Bronchial epithelial cell (primary cell): ENCODE data around the gene MAN1A2. TPM values are rescaled to one million over a fixed set of nuclear protein-coding genes. Genes with fewer than 3 reads are reported as not detected.

Source experiments
- DNase-seq: peaks from one replicate; pipeline ENCODE4 v3.0.0-alpha.2; 2010; ENCODE audit warnings: low read depth
- FAIRE-seq: peaks from 2 replicates; lab custom pipeline; 2011; peaks lifted over from hg19 to GRCh38; lab: Jason Lieb, UNC
- H3K27me3 ChIP-seq: 2 replicates; pipeline ENCODE4 v1.5.1; 2011; ENCODE audit warnings: low read length; ENCODE audit not compliant: control insufficient read depth, insufficient read depth
- H3K36me3 ChIP-seq: 2 replicates; pipeline ENCODE4 v1.5.1; 2011; ENCODE audit warnings: low read length; ENCODE audit not compliant: control insufficient read depth, insufficient read depth
- H3K4me3 ChIP-seq: 2 replicates; pipeline ENCODE4 v1.5.1; 2011; ENCODE audit warnings: mild to moderate bottlenecking, low read depth, low read length, control low read depth
- total RNA-seq: library from RNA; depleted of rRNA; stranded (reverse); fragments of >200 nt; gene quantifications from 2 replicates; pipeline ENCODE4 v1.2.1, GENCODE V29; 2014
- TF ChIP-seq, protein P1 (sequence below): IDR thresholded peaks from 2 replicates; pipeline ENCODE4 v1.5.1; 2011; ENCODE audit warnings: mild to moderate bottlenecking, moderate library complexity, low read length, control low read depth, inconsistent platforms; ENCODE audit not compliant: insufficient read depth, severe bottlenecking

The MAN1A2 gene
- 44.0 and 49.8 TPM in 2 replicates for total RNA-seq

DNA sequence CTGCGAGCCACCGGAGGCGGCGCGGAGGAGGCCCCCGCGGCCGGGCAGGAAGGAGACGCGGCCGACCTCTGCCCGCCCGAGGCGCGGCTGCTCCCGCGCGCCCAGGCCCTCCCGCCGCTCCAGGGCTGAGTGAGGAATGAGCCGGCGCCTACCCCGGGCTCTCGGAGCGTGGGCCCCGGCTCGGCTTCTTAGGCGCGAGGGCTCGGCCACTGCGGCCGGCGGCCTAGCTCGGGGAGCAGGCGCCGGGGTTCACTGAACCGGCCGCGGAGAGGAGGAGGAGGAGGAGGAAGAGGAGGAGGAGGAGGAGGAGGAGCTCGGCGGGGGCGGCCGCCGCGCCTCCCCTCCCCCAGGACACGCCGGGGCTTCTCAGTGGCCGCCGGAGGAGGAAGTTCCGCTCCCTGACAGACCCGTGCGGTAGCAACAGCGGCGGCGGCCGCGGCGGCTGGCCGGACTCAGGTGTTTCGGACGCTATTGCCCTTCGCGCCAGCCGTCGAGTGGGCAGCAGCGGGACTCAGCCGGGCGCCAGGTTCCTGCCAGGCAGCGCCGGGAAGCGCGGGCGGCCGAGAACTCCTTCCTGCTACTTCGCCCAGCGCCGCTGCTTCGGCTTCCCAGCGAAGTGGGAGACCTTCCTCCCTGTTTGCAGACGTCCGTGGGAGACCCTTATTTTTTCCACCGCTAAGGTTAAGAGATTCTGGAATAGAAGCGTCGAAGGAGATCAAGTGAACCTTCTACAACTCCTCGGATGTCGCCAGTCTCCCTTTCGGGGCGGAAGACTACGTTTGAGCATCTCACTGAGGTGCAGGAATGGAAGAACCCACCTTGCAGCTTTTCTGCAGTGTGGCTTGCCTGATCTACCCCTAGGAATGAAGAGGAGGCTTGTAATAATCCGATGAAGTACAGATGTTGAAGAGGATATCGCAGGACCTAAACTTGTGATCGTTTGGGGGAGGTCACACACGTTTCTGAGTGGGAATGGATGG is at the start of gene MAN1A2:
Gene MAN1A2, plus strand, starts transcription at position 404 of the 980 bp plus-strand sequence. CDS start 735 bp downstream, outside the sequence.
- Histone ChIP-seq H3K27me3 (no peaks in the 10 kb centered on the region), H3K4me3 (peak within 1 kb of the TSS; percentile 54), H3K36me3 (no peaks in the 10 kb centered on the region)
- DNase-seq = peak; percentile 51
- TF ChIP-seq, protein P1, sequence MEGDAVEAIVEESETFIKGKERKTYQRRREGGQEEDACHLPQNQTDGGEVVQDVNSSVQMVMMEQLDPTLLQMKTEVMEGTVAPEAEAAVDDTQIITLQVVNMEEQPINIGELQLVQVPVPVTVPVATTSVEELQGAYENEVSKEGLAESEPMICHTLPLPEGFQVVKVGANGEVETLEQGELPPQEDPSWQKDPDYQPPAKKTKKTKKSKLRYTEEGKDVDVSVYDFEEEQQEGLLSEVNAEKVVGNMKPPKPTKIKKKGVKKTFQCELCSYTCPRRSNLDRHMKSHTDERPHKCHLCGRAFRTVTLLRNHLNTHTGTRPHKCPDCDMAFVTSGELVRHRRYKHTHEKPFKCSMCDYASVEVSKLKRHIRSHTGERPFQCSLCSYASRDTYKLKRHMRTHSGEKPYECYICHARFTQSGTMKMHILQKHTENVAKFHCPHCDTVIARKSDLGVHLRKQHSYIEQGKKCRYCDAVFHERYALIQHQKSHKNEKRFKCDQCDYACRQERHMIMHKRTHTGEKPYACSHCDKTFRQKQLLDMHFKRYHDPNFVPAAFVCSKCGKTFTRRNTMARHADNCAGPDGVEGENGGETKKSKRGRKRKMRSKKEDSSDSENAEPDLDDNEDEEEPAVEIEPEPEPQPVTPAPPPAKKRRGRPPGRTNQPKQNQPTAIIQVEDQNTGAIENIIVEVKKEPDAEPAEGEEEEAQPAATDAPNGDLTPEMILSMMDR = no peak
- FAIRE-seq = no peak

DNA sequence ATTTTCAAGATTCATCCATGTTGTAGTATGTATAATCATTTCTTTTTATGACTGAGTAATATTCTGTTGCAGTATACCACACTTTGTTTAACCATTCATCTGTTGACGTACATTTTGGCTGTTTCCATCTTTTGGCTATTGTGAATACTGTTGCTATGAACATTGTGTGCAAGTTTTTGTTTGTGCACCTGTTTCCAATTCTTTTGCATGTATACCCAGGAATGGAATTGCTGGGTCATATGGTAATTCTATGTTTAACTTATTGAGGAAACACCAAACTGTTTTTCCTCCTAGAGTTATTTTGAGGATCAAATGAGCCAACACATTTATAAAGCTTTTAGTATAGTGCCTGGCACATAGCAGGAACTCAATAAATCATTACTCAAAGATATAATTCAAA is 49.2 kb upstream of the MAN1A2 start:
- no peak for DNase-seq
- Histone ChIP-seq H3K27me3 (peaks cover 10% of the 10 kb centered on the region), H3K36me3 (no peaks in the 10 kb centered on the region), H3K4me3 (no peak overlapping the region)
- TF ChIP-seq, protein P1 = no peak
- no peak for FAIRE-seq

DNA sequence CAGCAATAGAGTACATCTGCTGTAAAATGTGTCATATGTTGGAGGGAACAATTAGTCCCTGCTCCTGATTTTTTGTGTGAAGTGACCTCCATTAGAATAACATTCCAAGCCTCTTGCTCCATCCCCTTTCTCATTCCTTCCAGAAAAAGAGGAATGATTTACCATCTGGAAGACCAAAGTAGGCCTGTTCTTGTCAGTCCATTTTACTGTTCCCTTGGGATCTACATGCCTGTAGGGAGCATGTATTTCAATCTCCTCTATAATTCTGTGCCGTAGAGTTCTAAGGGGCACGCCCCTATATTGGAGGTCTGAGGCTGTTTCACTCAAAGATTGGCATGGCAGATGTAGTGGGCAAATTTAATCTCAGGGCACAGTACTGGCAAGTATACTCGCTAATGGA is 48.8 kb upstream of the MAN1A2 start:
- H3K36me3 ChIP-seq = no peaks in the 10 kb centered on the region
- H3K27me3 ChIP-seq = peaks cover 10% of the 10 kb centered on the region
- no peak for DNase-seq
- FAIRE-seq = no peak
- TF ChIP-seq, protein P1 = no peak
- no peak overlapping the region for H3K4me3 ChIP-seq

DNA sequence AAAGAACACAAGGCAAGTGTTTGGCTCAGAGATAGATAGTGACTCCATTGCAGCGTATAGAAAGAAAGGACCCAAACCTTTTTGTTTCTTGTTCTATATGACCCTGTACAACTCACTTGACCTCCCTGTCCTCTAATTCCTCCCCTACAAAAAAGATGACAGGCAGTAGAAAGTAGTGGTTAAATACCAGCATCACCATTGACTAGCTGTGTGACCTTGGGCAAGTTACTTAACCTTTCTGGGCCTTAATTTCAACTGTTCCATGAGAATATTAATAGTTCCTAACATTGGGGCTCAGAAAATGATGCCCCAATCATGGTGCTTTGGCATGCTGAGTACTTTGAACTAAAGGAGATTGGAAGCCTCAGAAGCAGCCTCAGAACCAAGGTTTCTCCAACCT is 46.7 kb upstream of the MAN1A2 start:
- H3K4me3 ChIP-seq = no peak overlapping the region
- DNase-seq (no peak), FAIRE-seq (no peak)
- TF ChIP-seq, protein P1 = no peak
- no peaks in the 10 kb centered on the region for H3K36me3 ChIP-seq
- peaks cover 12% of the 10 kb centered on the region for H3K27me3 ChIP-seq

DNA sequence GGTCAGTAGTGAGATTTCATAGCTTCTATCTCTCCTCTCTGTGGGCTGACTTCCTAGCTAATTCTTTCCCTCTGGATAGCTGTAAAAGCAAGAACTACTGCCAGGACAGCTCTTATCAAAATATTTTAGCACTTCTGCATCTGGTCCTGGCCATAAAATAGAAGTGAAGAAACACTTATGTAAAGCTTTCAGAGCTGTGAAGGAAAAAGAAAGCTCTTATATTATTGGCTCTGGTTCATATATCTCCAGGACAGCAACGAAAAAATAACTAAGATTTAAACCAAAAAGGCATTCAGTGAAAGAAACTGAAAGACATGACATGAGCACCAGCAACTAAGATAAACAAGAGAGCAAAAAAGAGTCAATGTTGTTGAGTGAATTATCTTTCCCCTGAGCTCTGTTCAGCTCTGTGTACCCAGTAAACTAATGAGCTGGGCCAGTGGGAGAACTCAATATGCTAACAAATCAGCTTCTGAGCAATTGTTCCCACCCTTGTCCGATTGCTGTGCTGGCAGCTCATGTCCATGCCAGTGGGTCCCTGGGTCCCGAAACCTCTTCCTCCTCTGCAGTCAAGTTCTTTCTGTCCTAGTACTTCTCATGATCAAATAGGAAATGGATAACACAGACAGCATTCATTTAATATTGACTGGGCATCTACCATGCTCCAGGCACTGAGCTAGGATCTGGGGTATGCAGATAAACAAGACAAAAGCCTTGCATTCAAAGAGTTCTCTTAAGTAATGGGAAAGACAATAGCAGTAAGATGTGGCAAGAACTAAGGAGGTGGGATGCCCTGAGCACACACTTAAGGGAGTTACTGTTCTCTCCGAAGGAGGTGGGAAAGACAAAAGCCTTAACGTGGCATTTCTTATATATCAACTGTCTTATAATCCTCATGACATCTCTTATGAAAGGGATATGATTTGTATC is 45.3 kb upstream of the MAN1A2 start:
- no peaks in the 10 kb centered on the region for H3K36me3 ChIP-seq
- H3K4me3 ChIP-seq = no peak overlapping the region
- DNase-seq = no peak
- FAIRE-seq = no peak
- TF ChIP-seq, protein P1 = no peak
- H3K27me3 ChIP-seq = peaks cover 12% of the 10 kb centered on the region
